ENCODE results near the gene SLC39A5. TPM values are rescaled to one million over a fixed set of nuclear protein-coding genes. Genes with fewer than 3 reads are reported as not detected.

The SLC39A5 gene
- total RNA-seq, 1 experiment from 2014 or later, result 0.87 TPM

DNA sequence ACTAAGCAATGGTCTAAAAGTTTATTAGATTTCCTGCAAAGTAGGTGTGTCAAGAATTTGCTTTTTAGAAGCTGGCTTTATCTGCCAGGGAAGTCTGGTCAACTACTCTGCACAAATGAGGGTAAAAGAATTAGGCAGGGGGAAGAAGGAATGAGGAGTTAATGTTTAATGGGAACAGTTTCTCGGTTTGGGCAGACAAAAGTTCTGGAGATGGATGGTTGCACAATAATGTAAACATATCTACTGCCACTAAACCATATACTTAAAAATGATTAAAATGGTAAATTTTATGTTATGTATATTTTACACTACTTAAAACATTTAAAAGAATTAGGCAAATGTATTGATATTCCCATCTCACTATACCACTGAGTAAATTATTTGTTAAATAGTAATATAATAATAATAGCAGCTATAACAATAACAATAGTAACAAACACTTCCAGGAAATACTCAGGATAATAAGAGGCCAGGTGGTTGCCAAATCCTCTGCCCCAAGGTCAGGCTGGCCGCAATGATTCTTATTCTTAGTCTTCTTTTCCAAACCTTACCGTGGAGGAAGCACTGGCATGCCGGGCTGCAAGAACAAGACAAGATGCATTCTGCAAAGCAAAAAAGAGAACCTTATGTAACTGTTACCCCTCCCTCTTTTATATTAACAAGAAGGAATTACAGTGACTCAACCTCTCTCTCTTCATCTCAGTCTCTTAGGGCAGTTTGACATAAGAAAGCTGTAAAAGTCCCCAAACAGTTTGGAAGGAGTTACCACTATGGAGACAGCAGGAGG, 56.4 kb downstream of the SLC39A5 start:
- H3F3A ChIP-seq (ENCODE audit: insufficient read depth, low read depth), result peaks cover 24% of the 10 kb centered on the region
- H3K9me3 ChIP-seq (ENCODE audit: insufficient read depth, low read depth), result no peaks in the 10 kb centered on the region
- no peak overlapping the region for H3K4me3 ChIP-seq
- TF ChIP-seq, protein P1, sequence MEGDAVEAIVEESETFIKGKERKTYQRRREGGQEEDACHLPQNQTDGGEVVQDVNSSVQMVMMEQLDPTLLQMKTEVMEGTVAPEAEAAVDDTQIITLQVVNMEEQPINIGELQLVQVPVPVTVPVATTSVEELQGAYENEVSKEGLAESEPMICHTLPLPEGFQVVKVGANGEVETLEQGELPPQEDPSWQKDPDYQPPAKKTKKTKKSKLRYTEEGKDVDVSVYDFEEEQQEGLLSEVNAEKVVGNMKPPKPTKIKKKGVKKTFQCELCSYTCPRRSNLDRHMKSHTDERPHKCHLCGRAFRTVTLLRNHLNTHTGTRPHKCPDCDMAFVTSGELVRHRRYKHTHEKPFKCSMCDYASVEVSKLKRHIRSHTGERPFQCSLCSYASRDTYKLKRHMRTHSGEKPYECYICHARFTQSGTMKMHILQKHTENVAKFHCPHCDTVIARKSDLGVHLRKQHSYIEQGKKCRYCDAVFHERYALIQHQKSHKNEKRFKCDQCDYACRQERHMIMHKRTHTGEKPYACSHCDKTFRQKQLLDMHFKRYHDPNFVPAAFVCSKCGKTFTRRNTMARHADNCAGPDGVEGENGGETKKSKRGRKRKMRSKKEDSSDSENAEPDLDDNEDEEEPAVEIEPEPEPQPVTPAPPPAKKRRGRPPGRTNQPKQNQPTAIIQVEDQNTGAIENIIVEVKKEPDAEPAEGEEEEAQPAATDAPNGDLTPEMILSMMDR (conservative IDR thresholded peaks at IDR 0.05), result no peak
- TF ChIP-seq EZH2 (IDR thresholded peaks at IDR 0.05; ENCODE audit: low read depth), result no peak
- no peak overlapping the region for H2AFZ ChIP-seq
- H3K79me2 ChIP-seq (ENCODE audit: low read depth), result peaks cover 36% of the 10 kb centered on the region
- peaks cover 26% of the 10 kb centered on the region for H3K36me3 ChIP-seq (ENCODE audit: low read depth)
- CTCF ChIA-PET, result interaction anchor here (0.6 kb wide), 1 partner anchor 93 kb away, joined by 3 read pairs; no protein-coding TSS in a partner anchor
- H3K27ac ChIP-seq, result no peak overlapping the region
- no TSS peak for BruUV-seq (replicated peaks)
- no peaks in the 10 kb centered on the region for H3K9me2 ChIP-seq (ENCODE audit: insufficient read depth)
- H4K20me1 ChIP-seq (ENCODE audit: insufficient read depth), result peaks cover 4% of the 10 kb centered on the region; the same call in 1 of the 2 replicates
- peaks cover 12% of the 10 kb centered on the region for H3K4me1 ChIP-seq (replicated peaks; ENCODE audit: insufficient read depth)
- DNase-seq, result no peak
- POLR2A ChIA-PET (ENCODE audit: unreplicated experiment), result interaction anchor here (0.7 to 0.8 kb wide), 2 partner anchors 178 to 190 kb away, joined by 3 to 4 read pairs; no protein-coding TSS in a partner anchor
- intact Hi-C loops (cut with micrococcal nuclease; ENCODE audit: unreplicated experiment), result no loop called here
- H3K27me3 ChIP-seq (ENCODE audit: insufficient read depth, low read depth), result no peaks in the 10 kb centered on the region
- no peak overlapping the region for H3K4me2 ChIP-seq

Other genes with a start within 250 kb of the SLC39A5 start
- gene SUOX, start 232.8 kb upstream of the SLC39A5 start, total RNA-seq (2021), result 20.4 and 22.7 TPM in 2 replicates
- 7.4 and 9.6 TPM in 2 replicates for gene IKZF4, start 209.0 kb upstream of the SLC39A5 start, total RNA-seq (2021)
- 25.2 and 43.3 TPM in 2 replicates for gene RPS26, start 188.1 kb upstream of the SLC39A5 start, total RNA-seq (2021)
- gene ERBB3, start 149.9 kb upstream of the SLC39A5 start, total RNA-seq (2021), result 127 and 145 TPM in 2 replicates
- 120 and 159 TPM in 2 replicates for gene PA2G4, start 125.5 kb upstream of the SLC39A5 start, total RNA-seq (2021)
- 3,423 and 4,460 TPM in 2 replicates for gene RPL41, start 113.4 kb upstream of the SLC39A5 start, total RNA-seq (2021)
- 4.4 and 6.5 TPM in 2 replicates for gene ZC3H10, start 111.8 kb upstream of the SLC39A5 start, total RNA-seq (2021)
- gene ESYT1, start 101.8 kb upstream of the SLC39A5 start, total RNA-seq (2021), result 46.1 and 52.2 TPM in 2 replicates
- 120 and 121 TPM in 2 replicates for gene MYL6B, start 77.5 kb upstream of the SLC39A5 start, total RNA-seq (2021)
- gene MYL6, start 71.7 kb upstream of the SLC39A5 start, total RNA-seq (2021), result 666 and 697 TPM in 2 replicates
- 70.3 and 86.4 TPM in 2 replicates for gene SMARCC2, start 40.6 kb upstream of the SLC39A5 start, total RNA-seq (2021)
- 29.5 and 33.4 TPM in 2 replicates for gene RNF41, start 8.1 kb upstream of the SLC39A5 start, total RNA-seq (2021)
- 58.2 and 68.5 TPM in 2 replicates for gene NABP2, start 5.7 kb upstream of the SLC39A5 start, total RNA-seq (2021)
- 59.4 and 62.8 TPM in 2 replicates for gene ANKRD52, start 28.3 kb downstream of the SLC39A5 start, total RNA-seq (2021)
- 6.5 and 6.9 TPM in 2 replicates for gene COQ10A, start 36.9 kb downstream of the SLC39A5 start, total RNA-seq (2021)
- 203 and 205 TPM in 2 replicates for gene CS, start 70.3 kb downstream of the SLC39A5 start, total RNA-seq (2021)
- 78.2 and 82.1 TPM in 2 replicates for gene CNPY2, start 85.9 kb downstream of the SLC39A5 start, total RNA-seq (2021)
- 78.1 and 82.8 TPM in 2 replicates for gene PAN2, start 103.9 kb downstream of the SLC39A5 start, total RNA-seq (2021)
- gene IL23A, start 108.8 kb downstream of the SLC39A5 start, total RNA-seq (2021), result 2.9 and 3.0 TPM in 2 replicates
- 76.6 and 80.8 TPM in 2 replicates for gene STAT2, start 130.1 kb downstream of the SLC39A5 start, total RNA-seq (2021)
- not detected in 2 replicates for gene APOF, start 132.8 kb downstream of the SLC39A5 start, total RNA-seq (2021)
- 27.1 and 30.9 TPM in 2 replicates for gene TIMELESS, start 219.4 kb downstream of the SLC39A5 start, total RNA-seq (2021)
- not detected in 2 replicates for gene MIP, start 224.6 kb downstream of the SLC39A5 start, total RNA-seq (2021)
- 3.2 and 3.3 TPM in 2 replicates for gene SPRYD4, start 238.5 kb downstream of the SLC39A5 start, total RNA-seq (2021)